GM18907 (cell line): Measurements from ENCODE around the gene TMEM91.
"Not testable (repeated sequence)": the region's sequence is repeated elsewhere in the genome, so short reads cannot be mapped to it uniquely, and the experiment has no call there.

Source experiments
- ATAC-seq: cut with Tn5 transposase; IDR thresholded peaks from one replicate; pipeline ENCODE4 v1.9.1; 2021; ENCODE audit warnings: mild to moderate bottlenecking, moderate library complexity; ENCODE audit not compliant: unreplicated experiment

Gene TMEM91

GRCh38 chr19:41376241-41376997 is at the start of gene TMEM91:
TMEM91 (plus strand) TSS chr19:41376533; CDS start chr19:41378310, 1,777 bp downstream.
- ATAC-seq, result no peak

DNA sequence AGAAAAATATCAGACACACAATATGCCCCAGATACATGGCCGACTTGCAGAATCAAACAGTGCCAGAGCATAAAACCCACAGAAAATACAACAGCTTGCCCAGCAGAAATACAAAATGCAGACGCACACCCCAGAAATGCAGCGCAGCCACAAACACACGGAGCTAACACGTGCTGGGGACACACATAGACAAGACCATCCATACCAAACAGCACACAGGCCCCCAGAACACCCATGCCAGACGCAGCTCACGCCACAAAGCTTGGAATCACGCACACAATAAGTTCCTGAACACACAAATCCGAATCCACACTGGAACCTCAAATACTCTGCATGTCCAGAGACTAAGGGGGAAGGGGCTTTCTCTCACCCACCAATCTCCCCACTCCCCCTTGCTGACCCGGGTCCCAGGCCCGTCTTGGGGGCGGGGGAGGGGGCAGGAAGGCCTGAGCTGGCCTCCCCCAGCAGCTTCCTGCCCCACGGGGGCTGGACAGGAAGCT is 49.2 kb upstream of the TMEM91 start:
- ATAC-seq, result no peak

DNA sequence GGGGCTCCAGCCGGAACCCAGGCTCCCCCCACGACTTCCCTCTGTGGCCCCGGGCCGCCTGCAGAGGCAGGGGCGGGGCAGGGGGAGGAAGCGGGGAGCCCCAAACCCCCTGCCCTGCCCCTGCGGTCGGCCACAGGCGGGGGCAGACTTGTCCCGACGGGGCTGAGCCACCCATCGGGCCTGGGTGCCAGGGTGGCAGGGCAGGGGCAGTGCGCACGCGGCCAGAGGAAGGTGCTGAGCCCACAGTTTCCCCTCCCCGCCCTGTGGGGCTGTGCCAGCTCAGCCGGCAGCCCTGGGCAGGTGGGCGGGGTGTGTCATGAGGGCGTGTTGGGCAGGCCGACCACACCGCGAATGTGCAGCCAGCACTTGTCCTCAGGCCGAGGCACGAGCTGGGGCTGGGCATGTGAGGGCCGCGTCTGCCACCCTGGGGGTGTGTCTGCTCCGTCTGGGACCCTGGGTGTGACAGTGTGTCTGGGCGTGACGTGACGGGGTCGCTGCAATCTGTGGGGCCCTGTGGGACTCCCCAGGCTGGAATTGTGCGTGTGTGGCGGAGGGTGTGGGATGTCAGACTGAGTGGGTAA is 48.7 kb upstream of the TMEM91 start:
- ATAC-seq, result peak; percentile 56

DNA sequence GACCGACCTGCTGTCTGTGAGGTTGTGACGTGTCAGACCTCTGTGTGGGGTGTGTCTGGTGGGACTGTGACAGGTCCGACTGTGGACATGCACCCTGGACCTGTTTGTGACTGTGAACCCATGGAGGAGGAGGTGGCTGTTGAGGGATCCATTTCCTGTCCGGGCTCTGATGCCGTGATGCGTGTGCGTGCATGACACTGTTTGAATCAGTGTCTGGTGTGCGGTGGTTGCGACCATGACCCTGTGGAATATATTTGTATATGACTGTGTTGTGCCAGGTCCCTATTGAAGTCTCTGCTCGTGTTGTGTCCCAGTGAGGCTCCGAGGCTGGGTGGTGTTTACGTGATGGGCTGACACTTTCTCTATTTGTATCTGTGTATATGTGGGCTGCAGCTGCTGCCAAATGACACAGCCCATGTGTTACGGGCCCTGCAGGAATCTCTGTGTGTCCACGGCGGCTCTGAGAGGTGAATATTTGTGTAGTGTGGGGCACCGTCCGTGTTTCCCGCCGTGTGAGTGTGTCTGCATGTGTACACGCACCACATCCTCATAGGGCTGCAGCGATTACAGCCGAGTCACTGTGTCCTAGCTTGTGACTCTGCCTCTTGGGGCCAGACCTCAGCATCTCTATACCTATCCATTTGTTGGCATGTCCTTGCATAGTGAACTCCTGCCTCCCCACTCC is 48.0 kb upstream of the TMEM91 start:
- ATAC-seq, result peak; percentile 23

DNA sequence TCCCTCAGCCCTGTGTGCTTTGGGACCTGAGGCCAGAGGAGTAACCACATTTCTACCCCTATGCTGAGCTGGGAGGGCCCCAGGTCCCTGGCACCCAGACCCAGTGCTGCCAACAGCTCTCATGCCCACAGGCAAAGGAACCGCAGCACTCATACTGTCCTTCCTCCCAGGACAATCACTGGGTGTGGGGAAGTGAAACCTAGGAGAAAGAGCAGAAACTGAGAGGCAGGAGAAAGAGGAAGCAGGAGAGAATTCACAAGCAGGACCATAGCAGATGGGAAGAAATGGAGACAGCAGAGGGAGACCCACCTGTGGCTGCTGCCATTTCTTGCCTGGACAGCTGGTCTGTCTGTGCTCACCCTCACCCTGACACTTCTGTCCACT is 47.5 kb upstream of the TMEM91 start:
- ATAC-seq, result no peak

- ATAC-seq, result no peak
Measured at GRCh38 chr19:41330481-41330880, 45.9 kb upstream of the TMEM91 start.

DNA sequence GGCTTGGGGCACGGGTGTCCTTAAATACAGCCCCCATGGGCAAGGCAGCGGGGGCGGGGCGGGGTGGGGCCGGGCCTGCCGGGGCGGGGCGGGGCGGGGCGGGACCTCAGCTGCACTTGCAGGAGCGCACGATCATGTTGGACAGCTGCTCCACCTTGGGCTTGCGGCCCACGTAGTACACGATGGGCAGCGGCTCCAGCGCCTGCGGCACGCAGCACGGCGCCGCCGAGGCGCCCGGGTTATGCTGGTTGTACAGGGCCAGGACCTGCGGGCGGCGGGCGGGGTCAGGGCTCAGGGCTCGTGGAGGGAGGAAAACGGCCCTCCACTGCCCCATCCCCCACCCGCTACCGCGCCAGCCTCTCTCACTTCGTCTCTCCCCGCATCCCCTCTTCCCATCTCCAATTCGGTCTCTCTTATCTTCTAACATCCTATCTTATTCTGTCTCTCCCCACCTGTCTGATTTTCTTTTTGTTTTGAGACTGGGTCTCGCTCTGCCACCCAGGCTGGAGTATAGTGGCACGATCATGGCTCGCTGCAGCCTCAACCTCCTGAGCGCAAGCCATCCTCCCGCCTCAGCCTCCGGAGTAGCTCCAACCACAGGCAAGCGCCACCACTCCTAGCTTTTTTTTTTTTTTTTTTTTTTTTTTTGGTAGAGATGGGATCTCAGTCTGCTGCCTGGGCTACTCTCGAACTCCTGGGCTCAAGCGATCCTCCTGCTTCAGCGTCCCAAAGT is 45.2 kb upstream of the TMEM91 start:
- no peak for ATAC-seq

GRCh38 chr19:41332000-41332399 is 44.3 kb upstream of the TMEM91 start:
- ATAC-seq, result no peak

DNA sequence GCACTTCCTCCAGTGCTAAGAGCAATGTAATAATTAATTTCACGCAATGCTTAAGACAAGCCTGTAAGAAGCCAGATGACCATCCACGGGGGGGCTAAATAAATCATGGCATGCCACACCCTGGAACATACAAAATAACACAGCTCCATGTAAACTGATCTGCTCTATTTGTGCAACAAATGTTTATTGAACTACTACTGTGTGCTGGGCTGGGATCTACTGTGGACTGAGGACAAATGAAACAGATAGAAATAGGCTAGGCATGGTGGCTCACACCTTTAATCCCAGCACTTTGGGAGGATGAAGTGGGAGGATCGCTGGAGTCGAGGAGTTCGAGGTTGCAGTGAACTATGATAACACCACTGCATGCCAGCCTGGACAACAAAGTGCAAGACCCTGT is 43.9 kb upstream of the TMEM91 start:
- no peak for ATAC-seq

DNA sequence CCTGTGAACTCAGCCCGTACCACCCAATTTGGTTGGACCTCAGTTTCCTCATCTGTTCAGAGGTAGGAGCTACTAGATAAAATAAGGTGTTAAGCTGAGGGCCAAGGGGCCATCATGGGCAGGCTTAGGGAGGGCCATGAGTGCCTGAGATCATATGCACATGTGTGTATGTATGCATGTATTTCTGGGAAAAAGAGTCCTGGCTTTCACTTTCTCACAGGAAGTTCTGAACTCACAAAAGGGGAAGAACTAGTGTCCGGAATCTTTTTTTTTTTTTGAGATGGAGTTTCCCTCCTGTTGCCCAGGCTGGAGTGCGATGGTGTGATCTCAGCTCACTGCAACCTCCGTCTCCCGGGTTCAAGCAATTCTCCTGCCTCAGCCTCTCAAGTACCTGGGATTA is 41.5 kb upstream of the TMEM91 start:
- no peak for ATAC-seq

DNA sequence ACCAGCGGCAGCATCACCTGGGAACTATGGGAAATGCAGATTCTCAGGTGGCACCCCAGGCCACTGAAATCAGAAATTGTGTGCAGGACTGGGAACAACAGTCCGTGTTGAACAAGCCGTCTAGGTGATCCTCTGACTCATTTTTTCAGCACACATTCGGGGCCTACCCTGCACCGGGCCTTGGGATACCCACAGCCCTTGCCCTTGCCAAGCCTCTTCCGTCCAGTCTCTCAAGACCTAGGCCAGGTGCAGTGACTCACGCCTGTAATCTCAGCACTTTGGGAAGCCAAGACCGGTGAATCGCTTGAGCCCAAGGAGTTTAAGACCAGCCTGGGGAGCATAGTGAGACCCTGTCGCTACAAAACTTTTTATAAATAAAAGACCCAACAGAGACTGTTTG is 40.9 kb upstream of the TMEM91 start:
- no peak for ATAC-seq

DNA sequence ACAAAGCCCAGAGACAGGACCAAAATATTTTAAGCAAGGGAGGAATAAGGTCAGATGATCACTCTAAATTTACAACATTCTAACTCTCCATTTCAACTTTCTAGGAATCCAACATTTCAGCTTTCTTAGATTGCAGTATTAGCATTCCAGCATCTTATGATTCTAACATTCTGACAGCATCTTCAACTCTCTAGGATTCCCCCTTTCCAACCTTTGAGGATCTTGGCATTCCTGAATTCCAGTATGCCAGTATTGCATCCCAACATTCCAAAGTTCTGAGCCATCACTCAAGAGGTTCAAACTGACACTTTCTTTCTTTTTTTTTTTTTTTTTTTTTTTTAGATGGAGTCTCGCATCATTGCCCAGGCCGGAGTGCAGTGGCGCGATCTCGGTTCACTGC is 36.4 kb upstream of the TMEM91 start:
- no peak for ATAC-seq

GRCh38 chr19:41341669-41342490 is 34.5 kb upstream of the TMEM91 start:
- no peak for ATAC-seq

DNA sequence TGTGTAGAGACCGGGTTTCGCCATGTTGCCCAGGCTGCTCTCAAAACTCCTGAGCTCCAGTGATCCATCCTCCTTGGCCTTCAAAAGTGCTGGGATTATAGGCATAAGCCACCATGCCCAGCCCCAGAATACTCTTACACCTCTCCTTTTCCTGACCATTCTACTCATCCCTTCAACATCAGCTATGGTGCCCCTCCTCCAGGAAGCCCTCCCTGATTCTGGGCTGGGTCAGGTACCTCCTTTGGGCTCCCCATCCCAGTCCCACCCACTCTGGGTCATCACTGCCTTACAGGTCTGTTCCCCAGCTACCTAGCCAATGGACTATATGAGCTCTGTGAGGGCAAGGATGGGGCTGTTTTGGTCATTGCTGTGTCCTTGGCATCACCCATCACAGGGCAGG is 32.2 kb upstream of the TMEM91 start:
- ATAC-seq, result no peak

DNA sequence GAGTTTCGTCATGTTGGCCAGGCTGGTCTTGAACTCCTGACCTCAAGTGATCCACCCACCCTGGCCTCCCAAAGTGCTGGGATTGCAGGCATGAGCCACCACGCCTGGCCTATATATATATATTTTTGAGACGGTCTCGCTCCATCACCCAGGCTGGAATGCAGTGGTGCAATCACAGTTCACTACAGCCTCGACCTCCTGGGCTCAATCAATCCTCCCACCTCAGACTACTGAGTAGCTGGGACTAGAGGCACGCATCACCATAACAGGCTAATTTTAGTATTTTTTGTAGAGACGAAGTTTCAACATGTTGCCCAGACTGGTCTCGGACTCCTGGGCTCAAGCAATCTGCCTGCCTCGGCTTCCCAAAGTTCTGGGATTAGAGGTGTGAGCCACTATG is 29.4 kb upstream of the TMEM91 start:
- ATAC-seq, result not testable (repeated sequence)

DNA sequence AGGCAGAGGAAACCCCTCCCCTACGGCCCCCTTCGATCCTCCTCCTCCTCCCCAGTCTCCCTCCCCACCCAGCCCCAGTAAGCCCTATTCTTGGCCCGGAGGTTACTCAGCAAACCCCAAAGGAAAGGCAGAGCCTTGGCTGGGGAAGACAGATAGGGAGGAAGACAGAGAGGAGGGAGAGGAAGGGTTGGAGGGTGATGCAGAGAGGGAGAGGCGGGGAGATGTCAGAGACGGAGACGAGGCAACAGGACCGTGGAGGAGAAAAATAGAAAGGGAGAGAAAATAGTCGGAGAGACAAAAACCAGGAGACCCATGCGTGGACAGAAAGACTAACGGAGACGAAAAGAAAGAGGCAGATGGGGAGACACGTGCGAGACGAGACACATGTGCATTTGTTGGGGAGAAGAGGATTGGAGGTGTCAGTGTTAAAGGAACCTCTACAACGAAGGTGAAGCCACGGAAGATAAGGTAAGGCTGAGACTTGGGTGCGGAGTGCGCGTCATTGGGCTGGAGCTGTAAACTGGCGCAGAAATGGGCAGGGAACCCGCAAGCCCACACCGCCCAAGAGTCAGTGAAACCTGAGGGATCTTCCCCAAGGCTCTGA is 25.5 kb upstream of the TMEM91 start:
- ATAC-seq, result no peak

- ATAC-seq, result peak; percentile 35
Measured at GRCh38 chr19:41351339-41352245, 24.7 kb upstream of the TMEM91 start.

- ATAC-seq, result no peak
Measured at GRCh38 chr19:41352279-41352608, 24.1 kb upstream of the TMEM91 start.
